Fibroblast of upper back skin (primary cell): ENCODE measurements around the gene SDHAF4.
"Not testable (repeated sequence)": the region's sequence is repeated elsewhere in the genome, so short reads cannot be mapped to it uniquely, and the experiment has no call there.

Source experiments
- DNase-seq: peaks from one replicate; pipeline ENCODE4 v3.0.0-alpha.2; 2013

The SDHAF4 gene

DNA sequence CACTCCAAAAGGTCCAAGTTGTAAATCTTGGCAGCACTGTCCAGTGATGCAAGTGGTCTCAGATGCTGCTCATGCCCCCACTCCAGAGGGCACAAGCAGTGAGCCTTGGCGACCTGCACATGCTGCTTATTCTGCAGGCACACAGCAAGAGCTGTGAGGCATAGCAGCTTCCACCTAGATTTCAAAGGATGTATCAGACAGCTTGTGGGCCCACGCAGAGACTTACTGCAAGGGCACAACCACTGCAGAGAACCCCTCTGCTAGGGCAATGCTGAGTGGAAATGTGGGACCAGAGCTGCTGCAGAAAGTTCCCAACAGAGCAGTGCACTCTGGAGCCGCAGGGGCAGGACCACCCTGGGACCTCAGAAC, 26.4 kb downstream of the SDHAF4 start:
- DNase-seq = no peak

GRCh38 chr6:70599187-70599586, 32.5 kb downstream of the SDHAF4 start:
- DNase-seq = no peak

DNA sequence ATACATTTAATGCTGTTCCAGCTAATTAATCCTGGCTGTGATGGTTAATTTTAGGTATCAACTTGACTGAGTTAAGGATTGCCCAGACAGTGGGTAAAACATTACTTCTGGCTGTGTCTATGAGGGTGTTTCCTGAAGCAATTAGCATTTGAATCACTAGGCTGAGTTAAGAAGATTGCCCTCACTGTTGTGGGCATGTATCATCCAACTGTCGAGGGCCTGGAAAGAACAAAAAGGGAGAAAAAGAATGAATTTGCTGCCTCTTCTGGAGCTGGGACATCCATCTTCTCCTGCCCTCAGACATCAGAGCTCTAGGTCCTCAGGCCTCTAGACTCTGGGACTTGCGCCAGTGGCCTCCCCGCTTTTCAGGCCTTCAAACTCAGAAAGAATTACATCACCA, 34.3 kb downstream of the SDHAF4 start:
- DNase-seq = no peak

DNA sequence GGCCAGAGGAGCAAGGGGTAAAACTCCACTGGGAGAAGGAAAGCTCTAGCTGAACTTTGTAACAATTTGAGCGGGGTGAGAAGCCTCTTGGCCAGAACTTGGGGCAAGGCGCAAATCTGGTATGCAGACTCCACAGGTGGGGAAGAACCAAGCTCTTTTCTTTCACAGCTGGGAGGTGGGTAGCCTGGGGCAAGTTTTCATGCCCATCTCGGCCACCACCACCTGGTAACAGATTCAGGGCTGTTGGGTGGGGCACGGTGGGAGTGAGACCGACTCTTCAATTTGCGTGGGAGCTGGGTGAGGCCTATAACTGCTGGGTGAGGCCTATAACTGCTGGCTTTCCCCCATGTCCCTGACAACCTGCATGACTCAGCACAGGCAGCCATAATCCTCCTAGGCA, 37.5 kb downstream of the SDHAF4 start:
- no peak for DNase-seq

DNA sequence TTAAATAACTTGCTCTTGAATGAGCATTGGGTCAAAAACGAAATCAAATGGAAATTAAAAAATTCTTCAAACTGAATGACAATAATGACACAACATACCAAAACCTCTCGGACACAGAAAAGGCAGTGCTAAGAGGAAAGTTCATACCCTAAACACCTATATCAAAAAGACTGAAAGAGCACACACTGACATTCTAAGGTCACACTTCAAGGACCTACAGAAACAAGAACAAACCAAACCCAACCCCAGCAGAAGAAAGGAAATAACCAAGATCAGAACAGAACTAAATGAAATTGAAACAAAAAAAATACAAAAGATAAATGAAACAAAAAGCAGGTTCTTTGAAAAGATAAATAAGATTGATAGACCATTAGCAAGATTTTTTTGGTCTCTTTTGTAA, 40.6 kb downstream of the SDHAF4 start:
- DNase-seq = not testable (repeated sequence)

GRCh38 chr6:70609181-70609580, 42.5 kb downstream of the SDHAF4 start:
- not testable (repeated sequence) for DNase-seq

DNA sequence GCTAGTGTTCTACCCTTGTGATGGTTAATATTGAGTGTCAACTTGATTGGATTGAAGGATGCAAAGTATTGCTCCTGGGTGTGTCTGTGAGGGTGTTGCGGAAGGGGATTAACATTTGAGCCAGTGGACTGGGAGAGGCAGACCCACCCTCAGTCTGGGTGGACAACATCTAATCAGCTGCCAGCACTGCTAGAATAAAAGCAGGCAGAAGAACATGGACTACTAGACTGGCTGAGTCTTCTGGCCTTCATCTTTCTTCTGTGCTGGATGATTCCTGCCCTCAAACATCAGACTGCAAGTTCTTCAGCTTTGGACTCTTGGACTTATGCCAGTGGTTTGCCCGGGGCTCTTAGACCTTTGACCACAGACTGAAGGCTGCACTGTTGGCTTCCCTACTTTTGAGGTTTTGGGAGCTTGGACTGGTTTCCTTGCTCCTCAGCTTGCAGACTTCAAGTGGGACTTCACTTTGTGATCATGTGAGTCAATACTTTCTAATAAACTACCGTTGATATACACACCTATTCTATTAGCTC, 50.1 kb downstream of the SDHAF4 start:
- no peak for DNase-seq

DNA sequence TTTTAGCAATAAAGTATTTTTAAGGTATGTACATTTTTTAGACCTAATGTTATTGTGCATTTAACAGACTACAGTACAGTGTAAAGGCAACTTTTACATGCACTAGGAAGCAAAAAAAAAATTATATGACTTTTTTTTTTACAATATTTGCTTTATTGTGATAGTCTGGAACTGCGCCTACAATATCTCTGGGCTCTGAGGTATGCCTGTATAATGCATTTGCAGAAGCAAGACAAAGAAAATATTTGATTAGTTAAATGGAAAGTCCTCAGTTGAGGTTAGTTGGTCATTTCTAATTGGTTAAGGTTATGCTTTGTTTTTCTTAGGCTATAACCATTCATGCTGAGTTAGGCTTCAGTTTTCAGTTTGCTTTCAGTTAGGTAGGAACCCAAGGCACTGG, 54.0 kb downstream of the SDHAF4 start:
- DNase-seq = no peak

DNA sequence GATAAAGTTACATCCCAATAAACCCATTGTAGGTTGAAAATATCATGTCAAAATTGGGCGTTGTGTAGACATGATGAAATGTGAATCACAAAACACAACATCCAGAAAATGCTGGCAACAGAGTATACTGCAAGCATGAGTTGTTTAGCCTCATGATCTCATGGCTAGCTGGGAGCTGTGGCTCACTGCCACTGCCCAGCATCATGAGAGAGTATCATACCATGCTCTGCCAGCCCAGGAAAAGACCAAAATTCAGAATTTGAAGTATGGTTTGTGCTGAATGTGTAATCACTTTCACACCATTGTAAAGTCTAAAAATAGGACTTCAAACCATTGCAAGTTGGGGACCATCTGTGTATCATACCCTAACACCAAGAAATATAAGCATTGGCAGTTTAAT, 55.7 kb downstream of the SDHAF4 start:
- DNase-seq = no peak

GRCh38 chr6:70625436-70625835, 58.7 kb downstream of the SDHAF4 start:
- DNase-seq = no peak

DNA sequence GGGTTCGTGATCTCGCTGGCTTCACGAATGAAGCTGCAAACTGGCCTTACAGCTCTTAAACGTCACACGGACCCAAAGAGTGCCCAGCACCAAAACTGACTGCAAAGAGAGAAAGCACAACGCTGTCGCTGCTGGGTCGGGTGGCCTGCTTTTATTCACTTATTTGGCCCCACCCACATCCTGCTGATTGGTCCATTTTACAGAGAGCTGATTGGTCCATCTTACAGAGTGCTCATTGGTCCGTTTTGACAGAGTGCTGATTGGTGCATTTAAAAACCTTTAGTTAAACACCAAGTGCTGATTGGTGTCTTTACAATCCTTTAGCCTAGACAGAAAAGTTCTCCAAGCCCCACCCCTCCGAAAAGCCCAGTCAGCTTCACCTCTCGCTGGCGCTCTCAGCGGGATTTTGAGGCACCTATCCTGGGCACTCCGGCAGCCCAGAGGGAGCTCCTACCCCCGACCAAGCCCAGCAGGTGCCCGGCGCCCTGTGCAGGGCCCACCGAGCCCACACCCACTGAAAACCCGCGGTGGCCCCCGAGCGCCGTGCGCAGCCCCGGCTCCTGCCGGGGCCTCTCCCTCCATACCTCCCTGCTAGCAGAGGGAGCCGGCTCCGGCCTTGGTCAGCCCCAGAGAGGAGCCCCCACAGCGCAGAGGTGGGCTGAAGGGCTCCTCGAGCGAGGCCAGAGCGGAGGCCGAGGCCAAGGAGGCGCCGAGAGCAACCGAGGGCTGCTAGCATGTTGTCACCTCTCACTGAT, 60.9 kb downstream of the SDHAF4 start:
- DNase-seq = no peak

DNA sequence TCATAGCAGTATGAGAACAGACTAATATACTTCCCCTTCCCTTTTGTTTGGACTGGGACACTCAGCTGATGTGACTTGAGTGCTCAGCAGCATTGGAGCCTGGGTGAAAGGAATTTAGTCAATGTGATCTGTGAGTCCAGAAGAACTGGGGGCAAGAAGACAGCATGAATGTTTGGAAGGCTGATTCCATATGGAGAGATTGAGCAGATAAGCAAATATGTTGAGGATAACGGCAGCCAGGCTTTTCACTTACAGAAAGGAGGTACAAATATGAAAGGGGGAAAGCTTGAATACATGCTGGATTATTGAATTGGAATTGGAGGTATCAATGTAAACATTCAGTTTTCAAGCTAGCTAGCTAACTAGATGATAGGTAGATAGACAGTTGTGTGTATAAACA, 63.2 kb downstream of the SDHAF4 start:
- DNase-seq = no peak

- no peak for DNase-seq
Observed at GRCh38 chr6:70633870-70634269, 67.1 kb downstream of the SDHAF4 start.

- no peak for DNase-seq
Observed at GRCh38 chr6:70636596-70636995, 69.9 kb downstream of the SDHAF4 start.

GRCh38 chr6:70638468-70638867, 71.7 kb downstream of the SDHAF4 start:
- no peak for DNase-seq
